Stimulated activated naive CD8-positive, alpha-beta T cell treated with anti-CD3 and anti-CD28 coated beads, Interleukin-15, amount 100 ng/mL, for 72 hours (primary cell): ENCODE results near the gene ART3.
A peak's percentile ranks its signal among the peaks of the same experiment; 100 is the strongest.

ENCODE experiments used
- ATAC-seq: fragments of 150-1000 bp; cut with Tn5 transposase; 2 replicates; pipeline ENCODE4 v1.10.0; 2021; ENCODE audit warnings: mild to moderate bottlenecking, moderate library complexity
- DNase-seq, 2 donors: peaks; one replicate each; pipeline ENCODE4 v3.0.0; 2021 to 2022
- H3K27ac Mint-ChIP-seq, 2 donors: one replicate each; pipeline ENCODE4 v1.8.0; 2022; ENCODE audit warnings: mild to moderate bottlenecking in 2 of 2, mixed read lengths in 2 of 2, moderate library complexity in 2 of 2
- H3K27me3 Mint-ChIP-seq: one replicate; pipeline ENCODE4 v1.8.0; 2022; ENCODE audit warnings: mixed read lengths
- H3K4me1 Mint-ChIP-seq: one replicate; pipeline ENCODE4 v1.8.0; 2022; ENCODE audit warnings: mild to moderate bottlenecking, mixed read lengths
- H3K4me3 Mint-ChIP-seq, 2 donors: one replicate each; pipeline ENCODE4 v1.8.0; 2022; ENCODE audit warnings: mild to moderate bottlenecking in 2 of 2, mixed read lengths in 2 of 2, moderate library complexity in 1 of 2
- H3K9me3 Mint-ChIP-seq, 2 donors: one replicate each; pipeline ENCODE4 v1.8.0; 2022; ENCODE audit warnings: mixed read lengths in 2 of 2

Gene ART3

DNA sequence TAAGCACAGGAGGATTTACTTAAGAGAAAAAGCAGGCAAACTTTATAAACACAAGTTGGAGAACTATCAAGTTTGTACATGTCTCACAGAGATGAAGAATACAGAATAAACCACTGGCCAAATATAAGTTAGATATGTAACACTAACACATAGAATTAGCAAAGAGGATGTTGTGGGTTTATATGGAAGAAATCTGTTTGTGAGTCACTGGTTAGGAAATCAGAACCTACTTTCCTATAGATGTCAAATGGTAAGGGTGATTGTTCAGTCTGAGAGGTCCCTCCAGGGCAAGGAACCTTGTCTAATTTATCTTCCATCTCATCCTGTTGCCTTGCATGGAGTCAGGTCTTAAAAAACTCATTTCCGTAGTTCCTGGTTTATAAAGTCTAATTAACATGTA is 14.8 kb upstream of the ART3 start:
- no peak overlapping the region for H3K27ac Mint-ChIP-seq
- H3K4me1 Mint-ChIP-seq: peaks cover 54% of the 10 kb centered on the region
- H3K9me3 Mint-ChIP-seq: no peaks in the 10 kb centered on the region
- ATAC-seq: peak; percentile 60
- H3K4me3 Mint-ChIP-seq: peak overlapping the region in 1 of 2 donors; percentile 12
- no peak for DNase-seq
- H3K27me3 Mint-ChIP-seq: peaks cover 31% of the 10 kb centered on the region

DNA sequence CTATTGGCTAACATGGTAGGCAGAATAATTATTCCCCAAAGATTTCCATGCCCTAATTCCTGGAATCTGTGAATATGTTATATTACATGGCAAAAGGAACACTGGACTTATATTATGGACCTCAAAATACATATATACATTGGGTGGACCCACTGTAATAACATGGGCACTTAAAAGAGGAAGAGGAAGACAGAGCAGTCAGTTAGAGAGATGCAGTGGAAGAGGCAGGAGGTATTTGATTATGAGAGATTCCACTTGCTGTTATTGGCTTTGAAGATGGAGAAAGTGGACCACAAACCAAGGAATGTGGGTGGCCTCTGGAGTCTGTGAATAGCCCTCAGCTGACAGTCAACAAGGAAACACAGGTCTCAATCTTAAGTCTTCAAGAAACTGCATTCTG is 14.0 kb upstream of the ART3 start:
- H3K9me3 Mint-ChIP-seq: no peaks in the 10 kb centered on the region
- no peak overlapping the region for H3K27ac Mint-ChIP-seq
- H3K4me3 Mint-ChIP-seq: no peak overlapping the region
- DNase-seq: no peak
- peaks cover 23% of the 10 kb centered on the region for H3K27me3 Mint-ChIP-seq
- ATAC-seq: no peak
- H3K4me1 Mint-ChIP-seq: peaks cover 46% of the 10 kb centered on the region

DNA sequence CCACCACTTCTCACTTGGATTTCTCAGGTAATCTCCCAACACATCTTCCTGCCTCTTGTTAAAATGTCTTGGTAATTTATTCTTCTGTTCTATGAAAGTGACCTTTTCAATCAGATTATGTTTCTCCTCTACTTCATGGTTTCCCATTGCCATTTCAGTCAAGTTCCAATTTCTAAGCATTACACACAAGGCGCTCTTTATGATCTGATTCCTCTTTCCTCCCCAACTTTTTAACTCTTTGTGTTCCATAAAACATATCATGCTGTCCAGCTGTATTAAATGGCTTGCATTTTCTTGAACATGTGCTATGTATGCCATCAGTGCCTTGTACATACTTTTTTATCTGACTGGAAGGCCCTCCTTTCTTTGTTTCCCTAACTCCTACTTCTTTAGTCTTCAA is 13.1 kb upstream of the ART3 start:
- Mint-ChIP-seq H3K4me3 (no peak overlapping the region), H3K4me1 (peaks cover 43% of the 10 kb centered on the region), H3K9me3 (no peaks in the 10 kb centered on the region), H3K27me3 (peaks cover 21% of the 10 kb centered on the region), H3K27ac (no peak overlapping the region)
- no peak for ATAC-seq
- no peak for DNase-seq

DNA sequence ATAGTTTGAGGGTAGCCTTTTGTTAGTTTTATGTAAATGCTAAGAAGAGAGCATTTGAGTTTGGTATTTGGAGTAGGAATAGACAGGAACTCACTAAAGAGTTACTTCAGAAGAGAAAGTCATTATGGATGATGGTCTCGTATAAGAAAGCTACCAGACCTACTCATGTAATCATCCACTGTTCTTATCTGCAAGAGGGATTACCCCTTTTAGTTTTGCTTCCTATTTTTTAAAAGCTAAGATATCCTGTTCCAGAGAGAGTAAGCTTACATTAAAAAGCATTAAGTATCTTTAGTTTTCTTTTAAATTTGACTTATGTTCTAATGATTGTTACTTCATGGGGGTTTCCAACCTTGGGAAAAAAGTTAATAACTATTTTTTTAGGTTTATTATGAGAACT is 12.5 kb upstream of the ART3 start:
- ATAC-seq (no peak), DNase-seq (no peak)
- H3K4me1 Mint-ChIP-seq: peaks cover 43% of the 10 kb centered on the region
- no peak overlapping the region for H3K4me3 Mint-ChIP-seq
- no peaks in the 10 kb centered on the region for H3K9me3 Mint-ChIP-seq
- no peak overlapping the region for H3K27ac Mint-ChIP-seq
- H3K27me3 Mint-ChIP-seq: peaks cover 18% of the 10 kb centered on the region

DNA sequence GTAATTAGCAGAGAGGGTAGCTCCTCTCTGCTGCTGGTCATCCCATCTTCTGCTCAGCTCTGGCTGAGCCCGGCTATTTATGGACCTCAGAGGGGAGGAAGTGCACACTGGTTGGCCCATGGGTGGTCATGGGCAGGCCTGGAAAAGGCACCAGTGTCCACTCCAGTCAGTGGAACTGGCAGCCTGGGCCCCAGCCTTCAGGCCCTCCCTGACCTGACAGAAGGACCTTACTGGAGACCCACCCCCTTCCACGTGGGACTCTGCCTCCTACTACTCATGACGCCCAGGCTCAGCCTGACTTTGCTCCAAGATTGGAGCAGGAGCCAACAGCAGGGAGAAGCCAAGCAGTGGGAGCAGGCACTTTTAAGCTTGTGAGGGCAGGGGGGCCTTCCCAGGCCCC is 8.0 kb upstream of the ART3 start:
- DNase-seq (no peak), ATAC-seq (no peak)
- peaks cover 6% of the 10 kb centered on the region for H3K4me1 Mint-ChIP-seq
- no peak overlapping the region for H3K4me3 Mint-ChIP-seq
- peaks cover 11% of the 10 kb centered on the region for H3K27me3 Mint-ChIP-seq
- no peak overlapping the region for H3K27ac Mint-ChIP-seq
- H3K9me3 Mint-ChIP-seq: no peaks in the 10 kb centered on the region

DNA sequence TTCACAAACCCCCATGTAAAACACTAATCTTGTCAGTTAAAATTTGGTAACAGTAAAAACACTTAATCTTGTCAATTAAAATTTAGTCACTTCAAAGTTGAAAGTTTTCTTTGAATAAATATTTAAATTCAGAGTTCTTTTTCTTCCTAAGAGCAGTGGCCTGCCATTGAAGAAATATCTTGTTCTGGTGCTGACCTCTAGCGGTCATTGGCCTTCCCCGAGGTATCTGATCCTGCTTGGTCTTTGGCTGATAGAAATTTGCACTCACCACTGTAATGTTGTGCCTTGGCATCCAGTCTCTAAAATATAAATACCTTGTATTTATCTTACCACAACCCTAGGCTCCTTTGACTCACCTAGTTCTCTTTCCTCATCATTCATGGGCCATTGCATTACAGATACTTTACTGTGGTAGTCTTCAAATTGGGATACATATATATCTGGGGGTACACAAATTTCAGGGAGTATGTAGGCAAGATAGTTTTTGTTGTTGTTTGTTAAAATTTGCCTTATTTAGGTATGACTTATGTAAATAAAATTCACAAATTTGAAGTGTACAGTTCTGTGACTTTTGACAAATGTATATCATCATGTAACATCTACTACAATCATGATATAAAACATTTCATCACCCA is 6.7 kb upstream of the ART3 start:
- Mint-ChIP-seq H3K27me3 (peaks cover 7% of the 10 kb centered on the region), H3K4me1 (no peaks in the 10 kb centered on the region), H3K9me3 (no peaks in the 10 kb centered on the region), H3K27ac (no peak overlapping the region), H3K4me3 (no peak overlapping the region)
- DNase-seq: peak; percentile 57 to 69
- peak; percentile 92 for ATAC-seq

DNA sequence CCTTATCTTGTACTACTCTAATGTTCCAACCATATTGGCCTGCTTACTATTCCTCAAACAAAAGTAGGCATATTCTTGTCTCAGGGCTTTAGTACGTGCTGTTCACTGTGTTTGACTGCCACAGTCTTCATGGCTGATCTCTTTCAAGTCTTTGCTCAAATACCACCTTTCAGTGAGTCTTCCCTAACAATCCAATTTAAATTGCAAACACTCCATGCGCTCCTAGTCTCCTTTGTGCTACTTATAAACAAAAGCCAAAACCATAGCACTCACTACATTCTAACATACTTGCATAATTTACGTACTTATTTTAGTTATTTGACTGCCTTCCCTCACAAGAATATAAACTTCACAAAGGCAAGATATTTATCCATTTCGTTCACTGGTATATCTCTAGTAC is 1.7 kb upstream of the ART3 start:
- DNase-seq (no peak), ATAC-seq (no peak)
- no peaks in the 10 kb centered on the region for H3K27me3 Mint-ChIP-seq
- H3K4me3 Mint-ChIP-seq: no peak overlapping the region
- no peaks in the 10 kb centered on the region for H3K4me1 Mint-ChIP-seq
- H3K27ac Mint-ChIP-seq: no peak overlapping the region
- H3K9me3 Mint-ChIP-seq: no peaks in the 10 kb centered on the region

DNA sequence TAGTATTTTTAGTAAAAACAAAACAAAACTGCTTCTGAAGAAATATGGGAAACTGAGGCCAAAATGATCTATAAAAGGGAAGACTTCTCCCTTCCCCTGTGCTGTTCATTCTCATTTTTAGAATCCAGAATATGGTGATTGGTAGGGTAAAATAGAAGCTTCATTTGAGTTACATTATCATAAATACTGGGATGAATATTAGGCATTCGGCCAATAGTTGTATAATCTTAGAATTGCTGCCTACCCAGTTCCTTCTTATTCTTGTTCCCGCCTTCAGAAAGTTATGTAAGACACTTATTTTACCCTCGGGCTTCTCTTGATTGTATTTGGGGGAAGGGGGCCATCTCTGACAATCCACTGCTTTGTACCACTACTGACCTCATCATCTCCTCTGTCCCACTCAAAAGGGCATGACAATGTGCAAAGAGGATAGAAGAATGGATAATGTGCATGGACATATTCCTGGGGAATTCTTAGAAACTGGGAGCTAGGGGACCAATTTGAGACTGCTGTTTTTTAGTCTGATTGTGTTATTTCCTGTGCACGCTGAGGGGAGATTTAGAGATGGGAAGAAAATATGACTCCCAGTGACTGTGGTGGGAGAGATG is 588 bp downstream of the ART3 start:
- Mint-ChIP-seq H3K4me3 (no peak overlapping the region), H3K9me3 (no peaks in the 10 kb centered on the region), H3K27ac (no peak overlapping the region), H3K4me1 (no peaks in the 10 kb centered on the region), H3K27me3 (peaks cover 13% of the 10 kb centered on the region)
- ATAC-seq: no peak
- no peak for DNase-seq

DNA sequence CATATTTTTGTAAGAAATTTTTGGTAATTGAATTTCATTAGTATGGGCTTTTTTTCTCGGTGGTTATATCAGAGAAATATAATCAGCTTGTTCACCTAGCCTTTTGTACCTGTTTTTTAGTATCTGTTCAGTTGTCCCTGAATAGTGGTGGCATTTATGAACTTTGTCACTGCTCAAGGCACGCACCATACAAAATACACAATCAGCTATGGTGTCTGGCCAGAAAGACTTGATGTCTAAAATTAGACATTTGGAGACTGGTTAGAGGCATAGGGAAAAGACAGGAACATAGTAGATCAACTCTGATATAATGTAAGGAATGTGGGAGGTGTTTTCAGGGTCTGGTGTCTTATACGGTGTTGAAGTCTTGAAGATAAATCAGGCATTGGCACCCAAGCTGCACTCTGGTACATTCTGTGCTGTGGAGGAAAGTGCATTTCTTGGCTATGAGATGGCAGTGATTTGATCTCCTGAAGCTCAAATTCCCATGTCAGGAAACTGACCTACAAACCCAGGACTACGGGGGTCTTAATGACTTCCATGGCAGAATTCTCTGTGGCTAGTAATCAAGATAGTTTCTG is 3.6 kb downstream of the ART3 start:
- Mint-ChIP-seq H3K4me1 (no peaks in the 10 kb centered on the region), H3K27ac (no peak overlapping the region), H3K9me3 (no peaks in the 10 kb centered on the region), H3K27me3 (peaks cover 13% of the 10 kb centered on the region), H3K4me3 (no peak overlapping the region)
- ATAC-seq (no peak), DNase-seq (no peak)

DNA sequence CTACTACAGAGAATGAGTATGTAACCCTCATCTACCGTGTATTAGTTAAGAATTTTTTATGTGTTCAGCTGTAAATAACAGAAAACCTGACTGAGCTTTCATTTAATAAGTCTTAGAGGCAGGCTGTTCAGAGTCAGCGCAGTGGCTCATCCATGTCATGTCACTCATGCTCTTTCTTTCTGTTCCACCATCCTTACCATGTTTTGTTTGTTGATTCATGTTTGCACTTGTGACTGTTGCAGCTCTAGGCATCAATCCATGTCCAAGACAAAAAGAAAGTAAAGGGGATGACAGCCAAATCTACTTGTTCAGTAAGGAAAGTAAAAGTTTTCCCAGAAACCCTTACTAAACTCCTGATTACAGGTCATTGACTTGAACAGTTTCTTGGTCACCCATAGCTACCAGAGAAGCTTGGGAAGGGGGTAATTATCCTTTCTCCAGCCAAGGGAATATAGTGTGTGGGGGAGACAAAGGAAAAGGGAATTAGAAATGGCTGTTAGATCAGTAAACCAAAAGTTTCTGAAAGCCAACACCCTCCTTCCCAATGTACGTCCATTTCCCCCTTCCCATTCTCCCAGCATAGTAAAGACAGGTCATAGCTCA is 9.0 kb downstream of the ART3 start:
- H3K27ac Mint-ChIP-seq: no peak overlapping the region
- ATAC-seq (no peak), DNase-seq (no peak)
- H3K9me3 Mint-ChIP-seq: no peaks in the 10 kb centered on the region
- H3K4me3 Mint-ChIP-seq: no peak overlapping the region
- peaks cover 6% of the 10 kb centered on the region for H3K4me1 Mint-ChIP-seq
- peaks cover 18% of the 10 kb centered on the region for H3K27me3 Mint-ChIP-seq

DNA sequence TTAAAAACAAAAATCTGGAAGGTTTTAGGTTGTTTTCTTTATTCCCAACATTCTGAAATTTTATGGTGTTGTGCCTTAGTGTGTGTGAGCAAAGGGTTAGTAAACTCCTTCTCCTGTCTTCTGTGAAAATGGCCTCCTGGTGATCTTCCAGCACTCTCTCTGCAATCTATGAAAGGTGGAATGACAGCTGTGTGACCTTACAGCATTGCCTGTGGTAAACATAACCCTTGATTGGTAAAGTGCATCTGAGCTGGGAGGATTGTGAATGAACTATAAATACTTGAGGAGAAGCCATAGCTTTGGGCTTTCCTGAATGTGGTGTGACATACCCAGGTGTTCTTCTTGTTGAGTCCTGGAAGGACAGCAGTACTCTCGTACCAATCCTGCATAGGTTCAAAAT is 10.0 kb downstream of the ART3 start:
- Mint-ChIP-seq H3K27ac (no peak overlapping the region), H3K4me3 (no peak overlapping the region), H3K4me1 (peaks cover 6% of the 10 kb centered on the region), H3K9me3 (no peaks in the 10 kb centered on the region), H3K27me3 (peaks cover 8% of the 10 kb centered on the region)
- ATAC-seq: no peak
- DNase-seq: no peak

DNA sequence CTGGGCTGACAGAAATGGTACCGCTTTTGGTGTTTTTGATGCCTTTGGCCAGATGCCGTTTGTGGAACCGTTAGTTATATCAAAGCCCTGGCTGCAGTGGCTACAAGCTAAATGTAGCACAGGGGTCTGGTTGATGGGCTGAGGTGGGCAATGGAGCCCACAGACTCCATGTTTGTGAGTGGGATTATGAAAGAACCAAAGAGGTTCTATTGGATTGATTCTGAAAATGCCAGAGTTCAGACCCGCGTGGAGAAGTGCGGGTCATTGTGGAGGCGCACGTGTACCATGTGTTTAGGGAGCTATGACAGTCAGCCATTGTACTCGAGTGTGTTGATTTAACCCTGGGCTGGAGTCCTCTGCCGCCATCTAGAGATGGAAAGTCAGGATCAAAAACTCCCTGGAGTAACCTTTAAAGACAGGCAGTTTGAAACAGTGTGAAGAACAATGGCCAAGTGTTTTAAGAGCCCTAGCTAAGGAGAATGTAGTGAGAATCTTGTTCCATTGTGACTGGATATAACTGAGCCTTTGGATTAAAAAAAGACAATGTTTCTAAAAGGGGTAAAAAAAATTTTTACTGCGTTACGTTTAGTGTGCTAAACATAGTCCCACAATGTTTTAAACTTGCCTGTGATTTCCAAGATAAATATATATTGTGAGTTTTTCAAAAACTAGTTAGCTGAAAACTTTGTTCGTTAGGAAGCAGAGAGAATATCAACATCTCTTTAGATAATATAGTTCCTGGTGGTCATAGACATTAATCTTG is 12.7 kb downstream of the ART3 start:
- Mint-ChIP-seq H3K27me3 (peaks cover 8% of the 10 kb centered on the region), H3K27ac (no peak overlapping the region), H3K4me1 (peaks cover 6% of the 10 kb centered on the region), H3K4me3 (no peak overlapping the region), H3K9me3 (no peaks in the 10 kb centered on the region)
- no peak for DNase-seq
- ATAC-seq: peak; percentile 54

DNA sequence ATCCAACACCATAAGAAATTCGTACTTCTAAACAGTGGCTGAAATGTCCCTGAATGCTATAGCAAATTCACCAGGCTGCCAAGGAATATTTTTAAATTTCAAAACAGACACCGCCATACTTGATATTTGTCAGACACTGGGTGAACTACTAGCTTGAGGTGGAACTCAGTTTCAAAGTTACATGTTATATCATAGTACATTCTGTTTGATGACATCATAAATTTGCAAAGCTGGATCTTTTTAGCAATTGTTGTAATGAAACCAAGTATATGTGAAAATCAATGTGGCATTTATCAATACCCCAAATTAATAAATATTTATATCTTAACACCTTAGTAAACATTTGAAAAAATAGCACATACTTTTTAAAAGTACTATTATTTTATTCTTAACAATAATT is 14.2 kb downstream of the ART3 start:
- Mint-ChIP-seq H3K9me3 (no peaks in the 10 kb centered on the region), H3K4me3 (no peak overlapping the region), H3K27ac (no peak overlapping the region), H3K27me3 (peaks cover 8% of the 10 kb centered on the region), H3K4me1 (peaks cover 6% of the 10 kb centered on the region)
- no peak for DNase-seq
- no peak for ATAC-seq

DNA sequence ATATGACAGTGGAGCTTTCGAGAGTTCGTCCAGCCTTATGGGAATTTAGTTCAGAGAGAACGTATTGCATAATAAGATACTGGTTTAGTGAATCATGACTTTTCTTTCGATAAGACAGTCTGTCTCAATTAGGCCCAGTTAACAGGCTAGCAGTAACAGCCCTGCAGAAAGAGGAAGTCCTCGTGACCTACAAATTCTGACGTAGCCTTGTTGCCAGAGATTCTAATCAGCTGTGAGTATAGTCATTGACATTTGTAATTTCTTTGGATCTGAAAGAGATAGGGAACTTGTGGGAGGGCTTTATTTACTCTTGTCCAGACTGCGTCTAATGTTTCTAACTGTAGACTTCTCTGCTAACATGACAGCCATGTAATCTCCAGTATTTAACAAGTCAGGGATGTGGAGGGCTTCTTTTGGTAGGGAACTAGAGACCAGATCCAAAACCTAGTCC is 15.8 kb downstream of the ART3 start:
- H3K4me1 Mint-ChIP-seq: peaks cover 6% of the 10 kb centered on the region
- ATAC-seq (no peak), DNase-seq (no peak)
- peaks cover 8% of the 10 kb centered on the region for H3K27me3 Mint-ChIP-seq
- no peaks in the 10 kb centered on the region for H3K9me3 Mint-ChIP-seq
- no peak overlapping the region for H3K4me3 Mint-ChIP-seq
- no peak overlapping the region for H3K27ac Mint-ChIP-seq

DNA sequence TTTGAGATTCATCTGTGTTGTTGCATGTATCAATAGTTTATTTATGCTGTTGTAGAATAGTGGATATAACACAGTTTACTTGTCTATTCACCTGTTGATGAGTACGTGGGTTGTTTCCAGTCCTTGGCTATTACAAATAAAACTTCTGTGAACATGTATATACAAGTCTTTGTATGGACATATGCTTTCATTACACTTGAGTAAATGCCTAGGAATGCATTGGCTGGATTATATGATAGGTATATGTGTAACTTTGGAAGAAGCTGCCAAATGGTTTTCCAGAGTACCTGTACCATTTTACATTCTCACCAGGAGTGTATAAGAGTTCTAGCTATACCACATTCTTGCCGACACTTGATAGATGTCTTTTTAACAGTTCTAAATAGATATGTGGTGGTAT is 16.5 kb downstream of the ART3 start:
- no peaks in the 10 kb centered on the region for H3K9me3 Mint-ChIP-seq
- no peak overlapping the region for H3K4me3 Mint-ChIP-seq
- ATAC-seq (no peak), DNase-seq (no peak)
- peaks cover 8% of the 10 kb centered on the region for H3K27me3 Mint-ChIP-seq
- peaks cover 6% of the 10 kb centered on the region for H3K4me1 Mint-ChIP-seq
- H3K27ac Mint-ChIP-seq: no peak overlapping the region

DNA sequence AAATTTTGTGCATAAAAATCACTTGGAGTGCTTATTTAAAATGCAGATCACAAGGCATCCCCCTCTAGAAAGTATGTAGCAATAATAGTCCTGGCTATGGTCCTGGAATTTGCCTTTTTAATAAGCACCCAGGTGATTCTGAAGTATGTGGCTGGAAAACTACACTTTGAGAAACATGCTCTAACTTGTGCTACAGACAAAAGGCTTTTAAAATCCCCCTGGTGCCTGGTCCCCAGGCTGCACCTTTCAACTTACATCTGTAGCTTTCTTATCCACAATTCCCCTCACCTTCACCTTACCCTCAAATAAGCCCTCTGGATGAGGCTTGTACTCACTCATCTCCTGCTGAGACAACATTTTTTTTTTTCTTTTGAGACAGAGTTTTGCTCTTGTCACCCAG is 21.1 kb downstream of the ART3 start:
- no peak for DNase-seq
- ATAC-seq: no peak

More for the DNA sequence above, 21.1 kb downstream of the ART3 start:
- H3K4me1 Mint-ChIP-seq: no peaks in the 10 kb centered on the region
- no peaks in the 10 kb centered on the region for H3K9me3 Mint-ChIP-seq
- no peak overlapping the region for H3K27ac Mint-ChIP-seq
- H3K27me3 Mint-ChIP-seq: no peaks in the 10 kb centered on the region
- no peak overlapping the region for H3K4me3 Mint-ChIP-seq
